GM19099 (cell line): ENCODE data around the gene OR2C3.

Source experiments
- POLR2A ChIP-seq: IDR thresholded peaks from 3 replicates; pipeline ENCODE4 v1.6.1; 2011; ENCODE audit warnings: low read depth; ENCODE audit not compliant: insufficient read length; ENCODE audit errors: extremely low read depth

OR2C3 gene

DNA sequence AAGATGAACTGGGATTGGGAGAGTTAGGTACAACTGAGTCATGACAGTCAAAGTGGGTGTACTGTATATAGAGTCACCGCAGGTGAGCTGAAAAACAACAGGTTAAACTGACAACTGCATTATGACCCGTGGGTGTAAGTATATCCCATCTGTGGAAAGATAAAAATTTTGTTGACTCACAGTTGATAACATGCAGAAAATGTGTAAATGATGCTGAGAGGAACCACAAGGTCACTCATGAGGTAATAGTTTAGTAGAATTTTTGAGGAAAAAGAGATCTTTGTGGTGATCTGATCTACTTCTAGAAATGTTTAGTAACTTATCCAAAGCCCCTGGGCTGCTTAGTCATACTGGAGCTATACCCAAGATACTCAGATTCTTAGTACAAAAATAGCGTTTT lies 838 bp downstream of the OR2C3 start:
- no peak for TF ChIP-seq POLR2A

GRCh38 chr1:247531937-247532336 lies 4.3 kb downstream of the OR2C3 start:
- no peak for TF ChIP-seq POLR2A

- TF ChIP-seq POLR2A: no peak
Observed at GRCh38 chr1:247530785-247531184, 5.5 kb downstream of the OR2C3 start.

- no peak for TF ChIP-seq POLR2A
Observed at GRCh38 chr1:247529771-247530355, 6.4 kb downstream of the OR2C3 start.

DNA sequence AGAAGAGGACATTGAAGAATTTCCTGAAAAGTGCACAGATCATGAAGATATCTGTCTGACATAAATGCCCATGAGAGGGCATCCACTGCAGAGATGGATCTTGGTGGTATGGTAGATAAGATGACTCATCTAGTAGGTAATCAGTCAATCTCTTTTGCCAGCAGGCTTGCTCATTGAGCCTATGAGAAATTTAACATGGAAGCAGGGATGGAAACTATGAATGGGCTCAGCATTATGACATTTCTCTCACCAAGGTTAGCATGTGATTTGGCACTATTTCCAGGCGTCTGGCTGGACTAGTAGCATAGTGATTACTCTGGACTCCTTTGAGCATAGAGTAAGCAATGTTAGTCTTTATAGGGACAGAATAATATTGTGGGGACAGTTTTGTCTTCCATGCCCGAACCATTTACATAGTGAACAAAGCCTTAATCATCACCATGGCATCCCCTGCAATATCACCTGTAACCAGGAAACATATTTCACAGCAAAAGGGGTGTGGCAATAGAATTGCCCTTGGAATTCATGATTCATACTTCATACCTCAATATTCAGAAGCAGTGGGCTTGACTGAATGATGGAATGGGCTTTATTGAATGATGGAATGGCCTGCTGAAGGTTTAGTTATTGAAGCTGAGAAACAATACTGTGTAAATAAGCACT lies 7.3 kb downstream of the OR2C3 start:
- TF ChIP-seq POLR2A: no peak

DNA sequence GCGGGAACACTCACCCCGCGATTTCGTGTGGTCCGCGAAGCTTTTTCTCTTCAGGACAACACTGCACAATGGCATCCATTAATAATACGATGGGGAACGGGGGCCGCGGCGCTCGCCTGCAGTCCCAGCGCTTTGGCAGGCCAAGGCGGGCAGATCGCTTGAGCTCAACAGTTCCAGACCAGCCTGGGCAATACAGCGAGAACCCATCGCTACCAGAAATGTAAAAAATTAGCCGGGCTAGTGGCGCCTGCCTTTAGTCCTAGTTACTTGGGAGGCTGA lies 17.7 kb downstream of the OR2C3 start:
- no peak for TF ChIP-seq POLR2A

GRCh38 chr1:247517795-247518612 lies 18.2 kb downstream of the OR2C3 start:
- no peak for TF ChIP-seq POLR2A

DNA sequence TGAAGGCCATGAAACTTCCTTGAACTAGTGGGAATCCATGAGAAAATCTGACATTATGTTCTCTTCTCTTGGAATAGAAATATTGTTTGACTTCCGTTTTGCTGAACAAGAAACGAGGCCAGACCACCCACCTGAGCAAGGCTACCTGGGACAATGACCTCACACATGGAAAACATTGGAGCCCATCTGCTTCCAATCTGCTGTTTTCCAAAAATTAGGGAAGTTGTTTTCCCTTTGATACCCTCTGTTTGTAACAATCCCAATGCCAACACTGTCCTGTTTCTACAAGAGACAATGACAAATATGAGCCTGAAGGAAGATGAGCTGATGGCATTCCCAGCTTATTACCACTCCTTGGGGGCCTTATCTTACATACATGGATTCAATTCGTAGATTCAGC lies 29.4 kb downstream of the OR2C3 start:
- no peak for TF ChIP-seq POLR2A

DNA sequence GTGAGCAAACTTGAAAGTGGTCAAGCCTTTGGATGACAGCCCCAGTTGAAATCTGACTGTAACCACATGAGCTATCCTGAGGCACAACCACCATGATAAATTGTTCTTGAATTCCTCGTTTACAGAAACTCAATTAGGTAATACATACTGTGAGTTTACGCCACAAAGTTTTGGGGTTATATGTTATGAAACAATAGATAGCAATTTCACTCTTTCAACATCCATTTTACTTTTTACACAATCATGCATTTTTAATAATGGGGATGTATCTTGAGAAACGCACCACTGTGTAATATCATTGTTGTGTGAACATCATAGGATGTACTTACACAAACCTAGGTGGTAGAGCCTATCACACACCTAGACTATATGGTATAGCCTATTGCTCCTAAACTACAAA lies 35.4 kb downstream of the OR2C3 start:
- no peak for TF ChIP-seq POLR2A

DNA sequence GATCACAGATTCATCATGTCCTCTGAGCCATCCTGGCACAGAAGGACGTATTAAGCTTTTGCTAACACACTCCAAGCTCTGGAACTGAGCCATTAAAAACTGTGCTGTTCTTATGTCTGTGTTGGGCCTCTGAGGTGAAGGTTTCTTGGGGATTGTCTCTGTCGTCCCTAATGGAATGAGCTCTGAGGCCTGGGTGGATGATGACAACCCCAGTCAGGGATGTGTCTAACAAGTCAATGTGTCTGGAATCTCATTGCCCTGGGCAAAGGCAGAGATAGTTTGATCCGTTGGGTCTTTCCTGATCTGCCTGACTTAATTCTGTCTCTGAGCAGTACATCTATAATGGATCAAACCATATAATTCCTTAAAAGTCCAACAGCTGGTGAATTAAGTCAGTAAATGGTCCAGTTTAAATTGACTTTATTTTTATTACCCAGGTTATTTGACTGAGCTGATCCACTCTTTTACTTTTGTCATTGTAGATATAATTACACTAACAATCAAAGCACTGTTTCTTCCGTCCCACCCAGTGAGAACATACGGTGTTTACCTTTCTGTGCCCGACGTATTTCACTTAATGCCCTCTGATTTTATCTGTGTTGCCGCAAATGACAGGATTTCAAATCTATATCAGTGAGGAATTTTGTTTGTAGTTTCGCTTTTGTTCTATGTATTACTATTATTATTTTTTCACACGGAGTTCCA lies 39.5 kb downstream of the OR2C3 start:
- no peak for TF ChIP-seq POLR2A

DNA sequence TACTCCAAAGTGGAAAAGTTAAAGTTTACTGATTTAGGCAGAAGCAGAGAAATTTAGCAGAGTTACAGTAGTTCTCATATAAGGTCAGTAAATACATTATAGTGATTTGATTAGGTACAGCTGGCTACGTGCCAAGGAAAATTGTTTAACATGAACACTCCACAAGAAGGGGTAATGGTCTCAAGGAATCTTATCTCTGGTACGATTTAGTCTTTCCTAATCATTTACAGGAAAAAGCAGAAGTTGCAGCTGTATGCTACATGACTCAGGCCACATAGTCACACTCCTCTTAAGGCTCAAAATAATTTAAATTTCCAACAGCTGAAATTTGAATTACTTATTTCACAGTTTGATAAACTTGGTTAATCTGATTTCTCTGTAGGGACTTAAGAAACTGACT lies 41.5 kb downstream of the OR2C3 start:
- TF ChIP-seq POLR2A: no peak

DNA sequence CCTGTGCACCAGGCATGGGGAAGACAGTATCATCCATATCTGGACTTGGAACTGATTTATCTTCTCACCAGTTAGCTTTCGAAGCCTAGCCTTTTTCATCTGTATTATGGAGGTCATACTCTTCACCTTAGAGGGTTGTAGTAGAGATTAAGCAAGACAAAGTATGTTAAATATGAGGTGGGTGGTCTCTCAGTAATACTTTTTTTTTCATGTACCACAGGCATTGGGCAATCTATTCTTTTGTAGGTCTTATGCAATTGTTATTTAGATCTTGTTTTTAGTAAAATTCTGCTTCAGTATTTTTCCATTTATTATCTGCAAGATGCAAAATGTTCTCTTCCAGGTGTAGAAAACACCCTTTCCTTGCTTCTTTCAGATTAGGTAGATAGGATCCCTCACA lies 43.1 kb downstream of the OR2C3 start:
- no peak for TF ChIP-seq POLR2A

GRCh38 chr1:247491328-247491727 lies 44.9 kb downstream of the OR2C3 start:
- TF ChIP-seq POLR2A: no peak

DNA sequence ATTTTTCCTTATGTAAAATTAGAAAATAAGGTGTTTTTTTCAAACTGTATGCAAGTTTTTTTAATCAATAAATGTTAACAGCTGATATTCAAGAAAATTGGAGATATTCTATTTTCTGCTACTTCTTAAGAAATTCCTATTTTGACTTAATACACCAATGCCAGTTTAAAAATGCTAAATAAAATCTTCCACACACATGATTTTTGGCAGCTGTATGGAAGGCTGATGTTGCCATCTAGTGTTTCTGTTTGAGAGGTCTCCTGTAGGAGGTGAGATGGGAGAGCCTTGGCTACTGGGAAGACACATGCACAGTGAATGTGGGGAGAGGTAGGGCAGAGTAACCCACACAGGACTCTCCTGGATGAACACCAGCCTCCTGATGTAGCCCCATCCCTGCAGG lies 49.2 kb downstream of the OR2C3 start:
- TF ChIP-seq POLR2A: no peak

GRCh38 chr1:247482747-247483146 lies 53.5 kb downstream of the OR2C3 start:
- no peak for TF ChIP-seq POLR2A

- no peak for TF ChIP-seq POLR2A
Observed at GRCh38 chr1:247475793-247476192, 60.4 kb downstream of the OR2C3 start.
